H1 (cell line): ENCODE results near the gene FBXW2. TPM values are rescaled to one million over a fixed set of nuclear protein-coding genes. Genes with fewer than 3 reads are reported as not detected.

ENCODE experiments used
- BCL11A ChIP-seq, 2 experiments: IDR thresholded peaks; one replicate each; pipeline ENCODE4 v1.6.1; 2011; ENCODE audit warnings: low read depth in 2 of 2, low read length in 2 of 2, mild to moderate bottlenecking in 2 of 2
- CBX5 ChIP-seq: fragments of 300-800, 300-1000 bp; sonication (generic); IDR thresholded peaks from 2 replicates; pipeline ENCODE4 v1.7.1; 2016; ENCODE audit warnings: antibody characterized with exemption, low read length, low read depth
- GABPA ChIP-seq: IDR thresholded peaks from 2 replicates; pipeline ENCODE4 v1.6.1; 2011; ENCODE audit warnings: mild to moderate bottlenecking, low read length, moderate library complexity, borderline replicate concordance; ENCODE audit not compliant: insufficient read depth
- POLR2AphosphoS5 ChIP-seq: IDR thresholded peaks from 2 replicates; pipeline ENCODE4 v1.6.1; 2011; ENCODE audit warnings: low read depth, low read length
- RBBP5 ChIP-seq: IDR thresholded peaks from 2 replicates; pipeline ENCODE4 v1.7.1; 2012; ENCODE audit warnings: low read depth, mild to moderate bottlenecking, inconsistent platforms, low read length, moderate library complexity, borderline replicate concordance
- RFX5 ChIP-seq: IDR thresholded peaks from 2 replicates; pipeline ENCODE4 v1.6.1; 2011; ENCODE audit warnings: low read depth, low read length, improper control_type of control experiment, borderline replicate concordance
- SP1 ChIP-seq: IDR thresholded peaks from 2 replicates; pipeline ENCODE4 v1.6.1; 2011; ENCODE audit warnings: low read depth, low read length
- TEAD4 ChIP-seq: IDR thresholded peaks from 2 replicates; pipeline ENCODE4 v1.6.1; 2012; ENCODE audit warnings: low read depth, low read length, inconsistent platforms, mixed read lengths
- YY1 ChIP-seq: IDR thresholded peaks from 2 replicates; pipeline ENCODE4 v1.6.1; 2011; ENCODE audit warnings: low read depth, mild to moderate bottlenecking, low read length
- polyA plus RNA-seq, 7 experiments: library from polyadenylated mRNA; depleted of rRNA in 3 of 7; stranded (reverse) in 5 of 7; unstranded in 2 of 7; fragments of >200 nt in 5 of 7; fragments of 200-250 nt in 2 of 7; gene quantifications; 1 replicate in 5 of 7; 2 replicates in 1 of 7; 4 replicates in 1 of 7; pipeline versions ENCODE4 v1.2.1 to v1.2.3, GENCODE V29; 2011 to 2013; ENCODE audit warnings: missing spikeins in 2 of 7, mixed read lengths in 2 of 7
- total RNA-seq: library from RNA; stranded (reverse); fragmentation: NEBNext Ultra II Directional; extraction: Animal tissue kit (Norgen Biotek cat#: 25700); gene quantifications from 2 replicates; pipeline ENCODE4 v1.2.1, GENCODE V29; 2021
- TF ChIP-seq, protein P1 (sequence below): fragments of 300-600 bp; sonication (generic); IDR thresholded peaks from 2 replicates; pipeline ENCODE4 v1.7.1; 2012; ENCODE audit warnings: low read length, moderate library complexity, mild to moderate bottlenecking, inconsistent platforms; ENCODE audit not compliant: insufficient replicate concordance

FBXW2 gene
- total and polyA plus RNA-seq, 2 of the 8 experiments (the other 6 are each of a cell fraction or from before 2014, with no cell fraction given), result 19.2 to 65.3 TPM

DNA sequence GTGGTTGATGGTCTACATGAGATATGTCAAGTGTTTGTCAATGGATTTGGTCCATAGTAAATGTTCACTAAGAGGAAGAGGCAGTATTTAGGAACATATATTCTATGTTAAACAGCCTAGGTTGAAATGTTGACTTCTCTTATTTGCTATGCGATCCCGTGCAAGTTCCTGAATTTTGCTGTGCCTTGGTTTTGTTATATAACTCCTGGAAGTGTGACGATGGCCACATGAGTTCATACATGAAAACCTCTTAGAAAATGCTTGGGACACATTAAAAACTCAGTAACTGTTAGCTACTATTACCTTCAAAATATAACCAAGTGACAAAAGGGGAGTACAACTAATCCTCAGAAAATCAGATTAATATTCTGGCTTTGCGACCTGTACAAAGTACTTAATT, 21.9 kb upstream of the FBXW2 start (continued):
- TF ChIP-seq, protein P1, sequence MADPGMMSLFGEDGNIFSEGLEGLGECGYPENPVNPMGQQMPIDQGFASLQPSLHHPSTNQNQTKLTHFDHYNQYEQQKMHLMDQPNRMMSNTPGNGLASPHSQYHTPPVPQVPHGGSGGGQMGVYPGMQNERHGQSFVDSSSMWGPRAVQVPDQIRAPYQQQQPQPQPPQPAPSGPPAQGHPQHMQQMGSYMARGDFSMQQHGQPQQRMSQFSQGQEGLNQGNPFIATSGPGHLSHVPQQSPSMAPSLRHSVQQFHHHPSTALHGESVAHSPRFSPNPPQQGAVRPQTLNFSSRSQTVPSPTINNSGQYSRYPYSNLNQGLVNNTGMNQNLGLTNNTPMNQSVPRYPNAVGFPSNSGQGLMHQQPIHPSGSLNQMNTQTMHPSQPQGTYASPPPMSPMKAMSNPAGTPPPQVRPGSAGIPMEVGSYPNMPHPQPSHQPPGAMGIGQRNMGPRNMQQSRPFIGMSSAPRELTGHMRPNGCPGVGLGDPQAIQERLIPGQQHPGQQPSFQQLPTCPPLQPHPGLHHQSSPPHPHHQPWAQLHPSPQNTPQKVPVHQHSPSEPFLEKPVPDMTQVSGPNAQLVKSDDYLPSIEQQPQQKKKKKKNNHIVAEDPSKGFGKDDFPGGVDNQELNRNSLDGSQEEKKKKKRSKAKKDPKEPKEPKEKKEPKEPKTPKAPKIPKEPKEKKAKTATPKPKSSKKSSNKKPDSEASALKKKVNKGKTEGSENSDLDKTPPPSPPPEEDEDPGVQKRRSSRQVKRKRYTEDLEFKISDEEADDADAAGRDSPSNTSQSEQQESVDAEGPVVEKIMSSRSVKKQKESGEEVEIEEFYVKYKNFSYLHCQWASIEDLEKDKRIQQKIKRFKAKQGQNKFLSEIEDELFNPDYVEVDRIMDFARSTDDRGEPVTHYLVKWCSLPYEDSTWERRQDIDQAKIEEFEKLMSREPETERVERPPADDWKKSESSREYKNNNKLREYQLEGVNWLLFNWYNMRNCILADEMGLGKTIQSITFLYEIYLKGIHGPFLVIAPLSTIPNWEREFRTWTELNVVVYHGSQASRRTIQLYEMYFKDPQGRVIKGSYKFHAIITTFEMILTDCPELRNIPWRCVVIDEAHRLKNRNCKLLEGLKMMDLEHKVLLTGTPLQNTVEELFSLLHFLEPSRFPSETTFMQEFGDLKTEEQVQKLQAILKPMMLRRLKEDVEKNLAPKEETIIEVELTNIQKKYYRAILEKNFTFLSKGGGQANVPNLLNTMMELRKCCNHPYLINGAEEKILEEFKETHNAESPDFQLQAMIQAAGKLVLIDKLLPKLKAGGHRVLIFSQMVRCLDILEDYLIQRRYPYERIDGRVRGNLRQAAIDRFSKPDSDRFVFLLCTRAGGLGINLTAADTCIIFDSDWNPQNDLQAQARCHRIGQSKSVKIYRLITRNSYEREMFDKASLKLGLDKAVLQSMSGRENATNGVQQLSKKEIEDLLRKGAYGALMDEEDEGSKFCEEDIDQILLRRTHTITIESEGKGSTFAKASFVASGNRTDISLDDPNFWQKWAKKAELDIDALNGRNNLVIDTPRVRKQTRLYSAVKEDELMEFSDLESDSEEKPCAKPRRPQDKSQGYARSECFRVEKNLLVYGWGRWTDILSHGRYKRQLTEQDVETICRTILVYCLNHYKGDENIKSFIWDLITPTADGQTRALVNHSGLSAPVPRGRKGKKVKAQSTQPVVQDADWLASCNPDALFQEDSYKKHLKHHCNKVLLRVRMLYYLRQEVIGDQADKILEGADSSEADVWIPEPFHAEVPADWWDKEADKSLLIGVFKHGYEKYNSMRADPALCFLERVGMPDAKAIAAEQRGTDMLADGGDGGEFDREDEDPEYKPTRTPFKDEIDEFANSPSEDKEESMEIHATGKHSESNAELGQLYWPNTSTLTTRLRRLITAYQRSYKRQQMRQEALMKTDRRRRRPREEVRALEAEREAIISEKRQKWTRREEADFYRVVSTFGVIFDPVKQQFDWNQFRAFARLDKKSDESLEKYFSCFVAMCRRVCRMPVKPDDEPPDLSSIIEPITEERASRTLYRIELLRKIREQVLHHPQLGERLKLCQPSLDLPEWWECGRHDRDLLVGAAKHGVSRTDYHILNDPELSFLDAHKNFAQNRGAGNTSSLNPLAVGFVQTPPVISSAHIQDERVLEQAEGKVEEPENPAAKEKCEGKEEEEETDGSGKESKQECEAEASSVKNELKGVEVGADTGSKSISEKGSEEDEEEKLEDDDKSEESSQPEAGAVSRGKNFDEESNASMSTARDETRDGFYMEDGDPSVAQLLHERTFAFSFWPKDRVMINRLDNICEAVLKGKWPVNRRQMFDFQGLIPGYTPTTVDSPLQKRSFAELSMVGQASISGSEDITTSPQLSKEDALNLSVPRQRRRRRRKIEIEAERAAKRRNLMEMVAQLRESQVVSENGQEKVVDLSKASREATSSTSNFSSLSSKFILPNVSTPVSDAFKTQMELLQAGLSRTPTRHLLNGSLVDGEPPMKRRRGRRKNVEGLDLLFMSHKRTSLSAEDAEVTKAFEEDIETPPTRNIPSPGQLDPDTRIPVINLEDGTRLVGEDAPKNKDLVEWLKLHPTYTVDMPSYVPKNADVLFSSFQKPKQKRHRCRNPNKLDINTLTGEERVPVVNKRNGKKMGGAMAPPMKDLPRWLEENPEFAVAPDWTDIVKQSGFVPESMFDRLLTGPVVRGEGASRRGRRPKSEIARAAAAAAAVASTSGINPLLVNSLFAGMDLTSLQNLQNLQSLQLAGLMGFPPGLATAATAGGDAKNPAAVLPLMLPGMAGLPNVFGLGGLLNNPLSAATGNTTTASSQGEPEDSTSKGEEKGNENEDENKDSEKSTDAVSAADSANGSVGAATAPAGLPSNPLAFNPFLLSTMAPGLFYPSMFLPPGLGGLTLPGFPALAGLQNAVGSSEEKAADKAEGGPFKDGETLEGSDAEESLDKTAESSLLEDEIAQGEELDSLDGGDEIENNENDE, result no peak
- no peak for TF ChIP-seq RBBP5
- TF ChIP-seq YY1, result no peak
- TF ChIP-seq POLR2AphosphoS5, result no peak
- no peak for TF ChIP-seq CBX5
- no peak for TF ChIP-seq TEAD4
- TF ChIP-seq SP1, result no peak
- no peak for TF ChIP-seq GABPA
- no peak for TF ChIP-seq RFX5
- no peak for TF ChIP-seq BCL11A (IDR thresholded peaks at IDR 0.05; ENCODE audit: low read depth in 2 of 2, low read length in 2 of 2)
